ENCODE measurements around the gene ALG1. TPM values are rescaled to one million over a fixed set of nuclear protein-coding genes. Genes with fewer than 3 reads are reported as not detected.

The ALG1 gene
- total RNA-seq, 4 donors from 2014 or later = 27.3 to 47.1 (median 43.0) TPM

- Histone ChIP-seq H3K27ac (no peak overlapping the region), H3K4me1 (no peaks in the 10 kb centered on the region), H3K9me3 (no peaks in the 10 kb centered on the region), H3K36me3 (peaks cover 6 to 7% of the 10 kb centered on the region in 2 donors), H3K4me3 (replicated peaks in 1 of 3) (no peak overlapping the region), H3K27me3 (no peaks in the 10 kb centered on the region)
- 39 to 43% methylated on average over 11 of the region's 11 CpGs for WGBS, 2 donors
- intact Hi-C loops (cut with DNase I) = no loop called here
- peak in 1 of 6 experiments; percentile 9 for TF ChIP-seq CTCF (IDR thresholded peaks at IDR 0.05)
- no peak for TF ChIP-seq POLR2A (IDR thresholded peaks at IDR 0.05)
- no peak for DNase-seq
Measured at GRCh38 chr16:5056352-5056751, 15.3 kb upstream of the ALG1 start.

GRCh38 chr16:5058476-5058875 is 13.2 kb upstream of the ALG1 start:
- DNase-seq = no peak
- intact Hi-C loops (cut with DNase I) = no loop called here
- Histone ChIP-seq H3K4me1 (no peaks in the 10 kb centered on the region), H3K36me3 (peaks cover 6 to 7% of the 10 kb centered on the region in 2 donors), H3K4me3 (replicated peaks in 1 of 3) (no peak overlapping the region), H3K9me3 (no peaks in the 10 kb centered on the region), H3K27ac (no peak overlapping the region), H3K27me3 (no peaks in the 10 kb centered on the region)
- TF ChIP-seq POLR2A (IDR thresholded peaks at IDR 0.05) (no peak), CTCF (IDR thresholded peaks at IDR 0.05) (no peak)
- WGBS, 2 donors = 67 to 69% methylated on average over 3 to 7 of the region's 7 CpGs

GRCh38 chr16:5059386-5060072 is 12.1 kb upstream of the ALG1 start:
- Histone ChIP-seq H3K27me3 (no peaks in the 10 kb centered on the region), H3K9me3 (no peaks in the 10 kb centered on the region), H3K27ac (no peak overlapping the region), H3K36me3 (peaks cover 6 to 7% of the 10 kb centered on the region in 2 donors), H3K4me1 (peaks cover 2% of the 10 kb centered on the region in 2 donors), H3K4me3 (replicated peaks in 1 of 3) (no peak overlapping the region)
- TF ChIP-seq POLR2A (IDR thresholded peaks at IDR 0.05) (no peak), CTCF (IDR thresholded peaks at IDR 0.05) (no peak)
- intact Hi-C loops (cut with DNase I) = no loop called here
- WGBS, 2 donors = 84 to 91% methylated on average over 6 of the region's 6 CpGs
- no peak for DNase-seq

- Histone ChIP-seq H3K27me3 (no peaks in the 10 kb centered on the region), H3K36me3 (peaks cover 4 to 6% of the 10 kb centered on the region in 2 donors), H3K27ac (no peak overlapping the region), H3K4me1 (peaks cover 8 to 9% of the 10 kb centered on the region in 2 donors), H3K9me3 (no peaks in the 10 kb centered on the region), H3K4me3 (replicated peaks in 1 of 3) (no peak overlapping the region)
- WGBS, 2 donors = 78 to 81% methylated on average over 9 to 10 of the region's 10 CpGs
- no peak for DNase-seq
- intact Hi-C loops (cut with DNase I) = no loop called here
- no peak for TF ChIP-seq CTCF (IDR thresholded peaks at IDR 0.05)
- no peak for TF ChIP-seq POLR2A (IDR thresholded peaks at IDR 0.05)
Measured at GRCh38 chr16:5060073-5060641, 11.5 kb upstream of the ALG1 start.

- TF ChIP-seq CTCF (IDR thresholded peaks at IDR 0.05) (no peak), POLR2A (IDR thresholded peaks at IDR 0.05) (no peak)
- Histone ChIP-seq H3K27ac (no peak overlapping the region), H3K9me3 (no peaks in the 10 kb centered on the region), H3K36me3 (peaks cover 0 to 6% of the 10 kb centered on the region in 2 donors), H3K4me1 (peaks cover 13 to 18% of the 10 kb centered on the region in 2 donors), H3K4me3 (replicated peaks in 1 of 3) (no peak overlapping the region), H3K27me3 (no peaks in the 10 kb centered on the region)
- 76 to 81% methylated on average over 11 of the region's 11 CpGs for WGBS, 2 donors
- DNase-seq = peak; percentile 9 to 11
- intact Hi-C loops (cut with DNase I) = no loop called here
Measured at GRCh38 chr16:5062051-5062450, 9.6 kb upstream of the ALG1 start.

Measured in thyroid gland (tissue), 4 donors.